Neural progenitor cell (in vitro differentiated cells): ENCODE results near the gene ANTXRL.

Source experiments
- CTCF ChIP-seq: fragments of 200-600 bp; sonication (generic); IDR thresholded peaks from 2 replicates; pipeline ENCODE4 v1.5.1; 2017; ENCODE audit warnings: antibody characterized with exemption, mild to moderate bottlenecking
- EZH2 ChIP-seq: fragments of 200-600 bp; sonication (generic); IDR thresholded peaks from 2 replicates; pipeline ENCODE4 v1.6.1; 2017; ENCODE audit warnings: antibody characterized with exemption, mild to moderate bottlenecking, moderate library complexity

GRCh38 chr10:46297406-46298204, 10.8 kb downstream of the ANTXRL start:
- TF ChIP-seq CTCF (no peak), EZH2 (no peak)
